Astrocyte (in vitro differentiated cells and primary cell): Measurements from ENCODE around the gene MSX1. TPM values are rescaled to one million over a fixed set of nuclear protein-coding genes. Genes with fewer than 3 reads are reported as not detected.

ENCODE experiments used
- DNase-seq: peaks from one replicate; pipeline ENCODE4 v3.0.0-alpha.2; 2010; ENCODE audit warnings: low read depth
- FAIRE-seq: peaks from 2 replicates; lab custom pipeline; 2011; peaks lifted over from hg19 to GRCh38; lab: Jason Lieb, UNC
- H2AFZ ChIP-seq: 2 replicates; pipeline ENCODE4 v1.6.0; 2012; ENCODE audit warnings: low read depth, low read length, inconsistent platforms
- H3K27ac ChIP-seq: 2 replicates; pipeline ENCODE4 v1.5.1; 2011; ENCODE audit warnings: low read depth, low read length, inconsistent platforms
- H3K27me3 ChIP-seq: 2 replicates; pipeline ENCODE4 v1.6.0; 2011; ENCODE audit warnings: low read length, inconsistent platforms; ENCODE audit not compliant: insufficient read depth
- H3K36me3 ChIP-seq: 2 replicates; pipeline ENCODE4 v1.5.1; 2011; ENCODE audit warnings: low read length, inconsistent platforms; ENCODE audit not compliant: insufficient read depth
- H3K4me1 ChIP-seq: 2 replicates; pipeline ENCODE4 v1.5.1; 2011; ENCODE audit warnings: low read length, inconsistent platforms; ENCODE audit not compliant: insufficient read depth
- H3K4me2 ChIP-seq: 2 replicates; pipeline ENCODE4 v1.6.0; 2012; ENCODE audit warnings: low read length, inconsistent platforms
- H3K4me3 ChIP-seq: 2 replicates; pipeline ENCODE4 v1.5.1; 2011; ENCODE audit warnings: low read depth, mild to moderate bottlenecking, low read length, inconsistent platforms; ENCODE audit not compliant: insufficient read depth
- H3K79me2 ChIP-seq: 2 replicates; pipeline ENCODE4 v1.6.0; 2012; ENCODE audit warnings: mild to moderate bottlenecking, low read length, inconsistent platforms; ENCODE audit not compliant: insufficient read depth
- H3K9ac ChIP-seq: 2 replicates; pipeline ENCODE4 v1.6.0; 2012; ENCODE audit warnings: mild to moderate bottlenecking, low read length, inconsistent platforms
- H3K9me3 ChIP-seq: 2 replicates; pipeline ENCODE4 v1.5.1; 2012; ENCODE audit warnings: low read depth, mild to moderate bottlenecking, low read length, inconsistent platforms; ENCODE audit not compliant: insufficient read depth
- H4K20me1 ChIP-seq: 2 replicates; pipeline ENCODE4 v1.6.0; 2012; ENCODE audit warnings: low read length, inconsistent platforms; ENCODE audit not compliant: insufficient read depth
- H3K27ac Mint-ChIP-seq: one replicate; pipeline ENCODE4 v1.8.0; 2021; ENCODE audit warnings: mild to moderate bottlenecking, mixed read lengths; ENCODE audit not compliant: unreplicated experiment
- H3K27me3 Mint-ChIP-seq: one replicate; pipeline ENCODE4 v1.8.0; 2021; ENCODE audit warnings: low read depth, mixed read lengths; ENCODE audit not compliant: unreplicated experiment
- H3K36me3 Mint-ChIP-seq: one replicate; pipeline ENCODE4 v1.8.0; 2021; ENCODE audit warnings: low read depth, mixed read lengths; ENCODE audit not compliant: unreplicated experiment
- H3K4me1 Mint-ChIP-seq: one replicate; pipeline ENCODE4 v1.8.0; 2021; ENCODE audit warnings: low read depth, mixed read lengths; ENCODE audit not compliant: unreplicated experiment
- H3K4me3 Mint-ChIP-seq: one replicate; pipeline ENCODE4 v1.8.0; 2021; ENCODE audit warnings: mild to moderate bottlenecking, moderate library complexity, mixed read lengths; ENCODE audit not compliant: unreplicated experiment
- H3K9me3 Mint-ChIP-seq: one replicate; pipeline ENCODE4 v1.8.0; 2021; ENCODE audit warnings: mild to moderate bottlenecking, mixed read lengths; ENCODE audit not compliant: unreplicated experiment
- EZH2 ChIP-seq: IDR thresholded peaks from 2 replicates; pipeline ENCODE4 v1.6.1; 2012; ENCODE audit warnings: mild to moderate bottlenecking, low read length, inconsistent platforms; ENCODE audit not compliant: insufficient read depth
- total RNA-seq: library from RNA; stranded (reverse); gene quantifications from 2 replicates; pipeline ENCODE4 v1.2.1, GENCODE V29; 2021
- TF ChIP-seq, protein P1 (sequence below): IDR thresholded peaks from 2 replicates; pipeline ENCODE4 v1.5.1; 2011; ENCODE audit warnings: low read depth, mild to moderate bottlenecking, inconsistent platforms, low read length, moderate library complexity; ENCODE audit not compliant: insufficient read depth

The MSX1 gene
- total RNA-seq, 1 donor from 2014 or later = 0.91 TPM

DNA sequence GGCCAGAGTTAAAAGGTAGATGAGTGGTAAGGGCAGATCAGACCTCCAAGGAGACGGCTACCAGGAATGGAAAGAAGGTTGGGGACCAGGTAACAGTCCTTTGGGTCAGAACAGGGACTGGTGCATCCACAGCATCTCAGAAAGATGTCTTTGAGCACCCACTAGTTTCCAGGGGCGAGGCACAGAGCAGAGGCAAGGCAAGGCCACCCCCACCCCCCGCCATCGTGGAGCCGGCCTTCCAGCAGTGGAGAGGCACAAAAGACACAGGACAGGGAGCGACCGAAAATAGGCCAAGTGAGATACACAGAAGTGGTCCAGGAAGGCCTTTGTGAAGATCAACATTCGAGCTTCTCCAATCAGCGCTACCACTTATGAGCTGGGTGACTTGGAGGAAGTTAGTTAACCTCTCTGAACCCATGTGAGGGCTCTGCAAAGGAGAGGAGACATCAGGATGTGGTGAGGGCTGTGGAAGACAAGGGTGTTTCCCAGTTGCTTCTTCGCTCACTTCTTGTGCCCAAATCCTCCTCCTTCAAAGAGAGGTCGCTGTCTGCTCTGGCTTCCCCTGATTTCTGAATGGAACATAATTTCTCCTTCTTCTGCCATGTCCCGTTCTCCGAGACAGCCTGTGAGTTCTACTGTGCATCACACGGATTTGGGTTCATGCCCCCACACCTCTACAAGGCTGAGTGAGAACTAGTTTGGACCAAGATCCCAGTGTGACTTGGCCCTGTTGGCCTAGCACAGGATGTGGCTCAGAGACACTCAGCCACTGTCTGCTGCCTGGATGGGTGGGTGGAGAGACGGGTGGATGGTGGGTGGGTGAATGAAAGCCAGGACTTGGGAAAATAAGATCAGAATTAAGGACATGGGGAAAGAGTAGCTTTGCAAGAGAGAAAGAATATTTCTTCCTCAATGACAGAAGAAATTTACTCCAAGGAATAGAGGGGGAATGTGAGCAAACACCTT lies 16.7 kb upstream of the MSX1 start:
- no peak overlapping the region for H3K4me3 Mint-ChIP-seq
- H3K27me3 ChIP-seq = peaks cover 4% of the 10 kb centered on the region
- H3K79me2 ChIP-seq = no peaks in the 10 kb centered on the region
- H3K27ac ChIP-seq = no peak overlapping the region
- peaks cover 61% of the 10 kb centered on the region for H3K27me3 Mint-ChIP-seq
- H3K4me3 ChIP-seq = no peak overlapping the region
- no peak overlapping the region for H3K9ac ChIP-seq
- DNase-seq (no peak), FAIRE-seq (no peak)
- no peak overlapping the region for H2AFZ ChIP-seq
- peaks cover 2% of the 10 kb centered on the region for H3K9me3 Mint-ChIP-seq
- H3K36me3 Mint-ChIP-seq = no peaks in the 10 kb centered on the region
- peaks cover 18% of the 10 kb centered on the region for H3K4me1 ChIP-seq
- no peak overlapping the region for H3K4me2 ChIP-seq
- no peaks in the 10 kb centered on the region for H4K20me1 ChIP-seq
- no peak overlapping the region for H3K27ac Mint-ChIP-seq
- no peaks in the 10 kb centered on the region for H3K36me3 ChIP-seq
- no peaks in the 10 kb centered on the region for H3K9me3 ChIP-seq
- no peak for TF ChIP-seq EZH2
- TF ChIP-seq, protein P1, sequence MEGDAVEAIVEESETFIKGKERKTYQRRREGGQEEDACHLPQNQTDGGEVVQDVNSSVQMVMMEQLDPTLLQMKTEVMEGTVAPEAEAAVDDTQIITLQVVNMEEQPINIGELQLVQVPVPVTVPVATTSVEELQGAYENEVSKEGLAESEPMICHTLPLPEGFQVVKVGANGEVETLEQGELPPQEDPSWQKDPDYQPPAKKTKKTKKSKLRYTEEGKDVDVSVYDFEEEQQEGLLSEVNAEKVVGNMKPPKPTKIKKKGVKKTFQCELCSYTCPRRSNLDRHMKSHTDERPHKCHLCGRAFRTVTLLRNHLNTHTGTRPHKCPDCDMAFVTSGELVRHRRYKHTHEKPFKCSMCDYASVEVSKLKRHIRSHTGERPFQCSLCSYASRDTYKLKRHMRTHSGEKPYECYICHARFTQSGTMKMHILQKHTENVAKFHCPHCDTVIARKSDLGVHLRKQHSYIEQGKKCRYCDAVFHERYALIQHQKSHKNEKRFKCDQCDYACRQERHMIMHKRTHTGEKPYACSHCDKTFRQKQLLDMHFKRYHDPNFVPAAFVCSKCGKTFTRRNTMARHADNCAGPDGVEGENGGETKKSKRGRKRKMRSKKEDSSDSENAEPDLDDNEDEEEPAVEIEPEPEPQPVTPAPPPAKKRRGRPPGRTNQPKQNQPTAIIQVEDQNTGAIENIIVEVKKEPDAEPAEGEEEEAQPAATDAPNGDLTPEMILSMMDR = no peak
- peaks cover 10% of the 10 kb centered on the region for H3K4me1 Mint-ChIP-seq

DNA sequence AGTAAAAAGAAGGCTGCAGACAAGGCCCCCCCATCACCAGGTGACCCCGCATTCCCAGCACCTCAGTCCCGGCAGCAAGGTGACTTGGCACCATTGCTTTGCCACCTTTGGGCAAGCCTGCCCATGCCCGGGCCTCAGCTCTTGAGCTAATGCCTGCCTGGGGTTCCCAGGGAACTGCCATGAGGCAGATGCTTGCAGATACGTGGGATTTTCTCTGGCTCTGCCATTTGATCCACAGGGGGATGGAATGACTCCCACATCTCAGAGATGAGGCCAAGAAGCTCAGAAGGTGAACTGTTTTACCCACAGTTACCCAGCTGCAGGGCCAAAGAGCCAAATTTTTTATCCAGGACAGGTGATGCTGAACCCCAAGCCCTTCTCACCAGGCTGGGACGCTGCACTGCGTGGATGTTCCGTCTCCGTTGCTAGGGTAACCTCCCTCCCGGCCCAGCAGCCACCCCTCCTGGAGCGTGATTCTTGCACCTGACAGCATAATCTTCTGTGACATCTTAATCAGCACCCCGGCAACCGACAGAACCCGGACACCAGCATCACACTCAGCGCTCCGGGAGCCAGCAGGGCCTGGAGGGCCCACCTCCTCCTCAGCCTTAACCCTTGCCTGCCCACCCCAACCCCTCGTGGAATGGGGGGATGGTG lies 15.7 kb upstream of the MSX1 start:
- Histone ChIP-seq H3K27me3 (peaks cover 4% of the 10 kb centered on the region), H2AFZ (no peak overlapping the region), H3K4me1 (peaks cover 8% of the 10 kb centered on the region), H3K27ac (no peak overlapping the region), H3K4me2 (no peak overlapping the region), H3K79me2 (no peaks in the 10 kb centered on the region), H3K9ac (no peak overlapping the region), H3K36me3 (no peaks in the 10 kb centered on the region), H4K20me1 (no peaks in the 10 kb centered on the region), H3K4me3 (no peak overlapping the region), H3K9me3 (no peaks in the 10 kb centered on the region)
- no peak for FAIRE-seq
- Mint-ChIP-seq H3K4me3 (no peak overlapping the region), H3K9me3 (peaks cover 2% of the 10 kb centered on the region), H3K36me3 (no peaks in the 10 kb centered on the region), H3K27ac (no peak overlapping the region), H3K27me3 (peaks cover 68% of the 10 kb centered on the region), H3K4me1 (peaks cover 8% of the 10 kb centered on the region)
- no peak for DNase-seq
- TF ChIP-seq EZH2 = no peak
- TF ChIP-seq, protein P1 = no peak
